Activated CD4-positive, alpha-beta T cell treated with anti-CD3 and anti-CD28 coated beads, Interleukin-2, Interleukin-6, amounts not matched to agents 100 ng/mL and 50 ng/mL, durations not matched to agents 16 hours and 8 hours (primary cell): ENCODE data around the gene GZF1.

ENCODE experiments used
- DNase-seq: peaks from one replicate; pipeline ENCODE4 v3.0.0-alpha.2; 2020

GZF1 gene

GRCh38 chr20:23410916-23411695 is 49.1 kb downstream of the GZF1 start:
- DNase-seq, result no peak

DNA sequence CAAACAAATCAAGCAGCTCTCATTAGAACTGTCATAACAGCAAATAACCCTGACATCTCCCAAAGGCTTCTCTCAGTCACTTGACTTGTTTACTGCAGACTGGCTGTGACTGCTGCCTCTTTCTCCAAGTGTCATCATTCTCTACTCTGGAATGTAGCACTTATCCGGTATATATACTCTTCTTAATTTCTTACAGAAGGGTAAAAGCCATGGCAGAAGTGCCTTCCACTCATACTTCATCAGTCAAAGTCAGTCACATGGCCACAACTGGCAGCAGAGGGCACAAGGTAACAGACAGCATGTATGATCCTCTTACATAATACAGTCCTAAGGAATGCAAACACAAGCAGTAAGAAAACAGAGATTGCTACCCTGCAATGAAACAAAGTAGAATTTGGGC is 50.0 kb downstream of the GZF1 start:
- no peak for DNase-seq

DNA sequence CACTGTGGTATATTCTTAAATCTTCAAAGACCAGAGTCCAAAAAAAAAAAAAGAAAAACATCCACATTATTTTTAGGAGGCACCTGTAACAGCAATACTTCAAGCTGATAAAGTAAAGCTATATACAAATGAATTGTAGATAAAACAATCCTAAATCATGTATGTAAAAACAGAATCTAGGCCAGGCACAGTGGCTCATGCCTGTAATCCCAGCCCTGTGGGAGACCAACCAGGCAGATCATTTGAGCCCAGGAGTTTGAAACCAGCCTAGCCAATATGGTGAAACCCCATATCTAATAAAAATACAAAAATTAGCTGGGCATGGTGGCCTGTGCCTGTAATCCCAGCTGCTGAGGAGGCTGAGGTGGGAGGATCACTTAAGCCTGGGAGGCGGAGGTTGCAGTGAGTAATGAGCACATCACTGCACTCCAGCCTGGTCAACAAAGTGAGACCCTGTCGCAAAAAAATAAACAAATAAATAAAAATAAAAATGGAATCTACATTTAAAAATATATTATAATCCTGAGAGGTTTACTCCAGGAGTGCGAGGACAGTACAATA is 52.0 kb downstream of the GZF1 start:
- no peak for DNase-seq

DNA sequence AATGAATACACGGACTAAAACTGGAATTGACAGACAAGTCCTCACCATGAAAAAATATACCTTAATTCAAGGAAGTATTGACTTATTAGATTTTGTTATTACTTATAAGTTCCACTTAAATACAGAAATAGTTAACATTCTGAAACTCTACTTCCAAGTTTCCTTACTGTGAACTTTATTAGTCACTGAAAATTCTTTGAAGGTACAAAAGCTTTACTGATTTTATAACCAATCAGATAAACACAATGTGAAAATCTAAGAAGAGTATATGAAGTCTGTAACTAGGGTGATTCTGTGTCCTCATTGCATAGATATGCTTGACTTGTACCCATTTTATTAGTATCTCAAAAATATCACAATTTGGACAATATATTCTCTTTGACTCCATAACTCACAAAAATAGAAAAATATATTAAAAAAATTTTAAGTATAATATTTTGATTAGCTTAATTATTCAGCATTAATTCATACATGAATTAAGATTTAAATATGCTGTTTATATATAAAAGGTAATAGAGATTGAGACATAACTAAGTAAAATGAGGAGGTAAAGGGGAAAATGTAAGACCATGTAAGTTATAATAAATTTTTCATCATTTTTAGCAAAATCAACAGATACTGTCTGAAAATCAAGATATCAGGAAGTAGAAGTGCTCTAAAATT is 52.7 kb downstream of the GZF1 start:
- no peak for DNase-seq

DNA sequence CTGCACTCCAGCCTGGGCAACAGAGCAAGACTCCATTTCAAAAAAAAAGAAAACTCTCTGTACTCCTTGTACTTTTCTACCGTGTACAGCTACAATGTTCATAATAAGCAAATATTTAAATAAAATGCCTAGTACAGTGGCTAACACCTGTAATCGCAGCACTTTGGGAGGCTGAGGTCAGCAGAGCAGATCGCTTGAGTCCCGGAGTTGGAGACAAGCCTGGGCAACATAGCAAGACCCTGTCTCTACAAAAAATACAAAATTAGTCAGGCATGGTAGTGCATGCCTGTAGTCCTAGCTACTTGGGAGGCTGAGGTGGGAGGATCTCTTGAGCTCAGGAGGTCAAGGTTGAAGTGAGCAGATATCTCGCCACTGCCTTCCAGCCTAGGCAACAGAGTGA is 53.6 kb downstream of the GZF1 start:
- DNase-seq, result no peak

DNA sequence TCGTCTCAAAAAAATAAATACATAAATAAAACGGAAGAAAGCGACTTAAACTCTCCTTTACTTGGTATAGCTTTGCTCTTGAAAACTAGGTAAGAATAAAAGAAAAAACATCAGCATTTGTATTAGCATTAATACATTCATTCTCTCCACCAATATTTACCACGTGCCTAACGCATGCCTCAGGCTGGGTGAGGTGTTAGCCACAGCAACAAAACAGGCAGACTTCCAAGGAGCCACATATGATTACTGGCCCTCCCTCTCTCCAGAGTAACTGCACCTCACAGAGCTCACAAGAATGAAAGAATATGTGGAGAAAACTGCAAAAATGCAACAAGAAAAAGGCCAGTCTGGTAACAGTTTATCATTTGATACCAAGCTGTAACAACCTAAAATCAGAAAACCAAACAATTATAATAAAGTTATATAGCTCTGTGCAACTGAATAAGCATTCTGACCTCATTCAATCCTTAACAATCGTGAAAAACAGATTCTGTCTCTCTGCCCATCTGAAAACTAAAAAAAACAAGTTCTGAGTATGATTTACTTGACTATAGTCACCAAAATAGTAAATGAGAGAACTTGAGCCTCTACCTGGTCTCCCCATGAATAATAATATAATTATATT is 54.1 kb downstream of the GZF1 start:
- no peak for DNase-seq

DNA sequence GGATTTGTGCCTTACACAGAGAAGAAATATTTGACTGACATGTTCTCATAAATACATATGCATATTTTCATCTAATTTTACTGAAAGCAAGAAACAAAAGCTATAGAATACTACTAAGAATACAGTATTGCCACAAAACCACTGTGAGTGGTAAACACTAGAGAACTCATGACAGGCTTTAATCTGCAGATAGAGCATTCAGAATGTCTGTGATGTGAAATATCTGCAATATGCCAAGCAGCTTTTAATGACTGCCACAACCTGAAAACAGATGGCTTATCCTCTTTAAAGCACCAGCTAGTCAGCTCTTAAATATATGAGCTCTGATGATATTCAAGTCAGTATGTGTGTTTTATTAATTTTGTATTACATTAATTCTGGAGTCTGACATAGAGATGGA is 55.9 kb downstream of the GZF1 start:
- no peak for DNase-seq

GRCh38 chr20:23419657-23419994 is 57.6 kb downstream of the GZF1 start:
- no peak for DNase-seq

DNA sequence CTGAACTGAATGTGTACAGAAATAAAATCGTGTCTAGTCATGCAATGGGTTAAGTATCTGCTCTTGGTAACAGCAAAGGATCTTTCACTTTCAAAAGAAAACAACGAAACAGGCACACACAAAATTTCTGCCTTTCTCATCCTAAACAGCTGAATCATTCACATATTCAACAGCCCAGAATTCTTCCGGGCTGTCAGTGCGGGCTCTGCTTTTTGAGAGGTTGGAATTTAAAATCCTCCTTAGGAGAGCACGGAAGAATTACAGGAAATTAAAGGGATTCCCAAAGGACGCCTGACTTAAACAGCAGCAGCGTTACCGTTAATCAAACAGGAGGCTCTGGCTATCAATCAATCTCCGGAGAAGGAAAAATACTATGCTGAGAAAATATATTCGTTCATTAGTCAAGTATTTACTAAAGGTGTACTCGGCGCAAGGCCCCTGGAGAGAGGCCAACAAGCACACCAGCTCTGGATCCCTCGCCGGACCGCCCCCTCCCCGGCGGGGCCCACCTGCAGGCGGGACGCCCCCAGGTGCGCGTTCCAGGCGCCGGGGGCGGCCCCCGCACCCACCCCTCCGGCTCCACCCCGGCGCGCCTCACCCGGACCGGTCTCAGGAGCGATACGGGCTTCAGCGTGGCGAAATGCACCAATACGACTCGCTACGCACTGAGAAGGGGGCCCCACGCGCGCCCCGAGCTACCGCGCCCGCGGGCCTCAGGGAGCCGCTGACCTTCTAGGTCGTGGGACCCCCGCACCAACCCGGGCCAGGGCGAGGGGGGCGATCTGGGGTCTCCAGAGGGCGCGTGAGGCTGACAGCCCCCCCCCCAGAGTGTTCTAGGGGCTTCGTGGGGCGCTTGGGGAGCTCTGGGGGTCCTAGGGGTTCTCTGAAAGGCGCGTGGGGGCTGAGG is 58.3 kb downstream of the GZF1 start:
- peak; percentile 40 for DNase-seq

DNA sequence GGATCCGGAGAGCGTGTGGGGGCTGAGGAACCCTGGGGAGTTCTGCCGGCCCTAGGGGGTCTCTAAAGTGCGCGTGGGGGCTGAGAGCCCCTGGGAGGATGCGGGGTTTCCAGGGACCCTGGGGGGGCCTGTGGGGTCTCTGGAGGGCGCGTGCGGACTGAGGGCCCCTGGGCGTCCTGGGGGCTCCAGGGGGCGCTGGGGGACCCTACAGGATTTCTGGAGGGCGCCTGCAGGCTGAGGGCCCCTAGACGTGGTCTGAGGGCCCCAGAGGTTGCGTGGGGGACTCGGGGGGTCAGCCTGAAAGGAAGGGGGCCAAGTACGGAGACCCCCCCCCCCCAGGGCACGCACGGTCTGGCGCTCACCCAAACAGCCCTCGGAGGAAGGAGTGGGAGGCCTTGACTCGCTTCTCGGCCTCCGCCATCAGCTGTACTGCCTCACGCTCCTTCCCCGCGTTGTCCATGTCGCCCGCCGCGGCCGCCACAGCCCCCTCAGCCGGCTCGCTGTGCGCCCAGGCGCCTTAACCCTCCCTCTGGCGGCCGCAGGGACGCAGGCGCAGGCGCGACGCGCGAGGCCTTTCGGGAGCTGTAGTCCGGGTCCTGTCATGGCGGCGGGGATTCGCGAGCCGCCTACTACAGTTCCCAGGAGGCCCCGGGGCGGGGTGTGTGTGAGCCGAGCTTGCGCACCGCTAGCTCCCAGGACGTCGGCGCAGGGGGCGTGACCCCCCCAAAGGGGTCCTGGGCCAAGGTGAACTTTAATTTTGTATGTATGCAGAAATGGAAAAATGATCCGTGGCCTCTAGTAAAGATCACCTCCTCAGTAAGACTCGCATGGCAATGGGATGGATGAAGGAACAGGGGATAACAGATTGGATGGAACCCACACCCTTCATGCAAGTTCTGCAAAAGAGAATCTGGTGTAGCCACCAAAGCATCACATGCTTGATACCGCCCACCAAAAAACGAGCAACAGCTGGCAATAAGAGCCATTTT is 59.3 kb downstream of the GZF1 start, which contains the start of gene NAPB:
Gene NAPB (minus strand): TSS at position 546 of the 989 bp plus-strand sequence. CDS start 86 bp downstream, at position 460.
- DNase-seq, result peak; percentile 96
